Vagina (tissue), 2 donors: Measurements from ENCODE around the gene TOMM40. TPM values are rescaled to one million over a fixed set of nuclear protein-coding genes. Genes with fewer than 3 reads are reported as not detected.

Experiments
- DNase-seq, 2 donors: peaks; one replicate each; pipeline ENCODE4 v3.0.0-alpha.2; 2017; ENCODE audit errors: extremely low spot score in 2 of 2
- H3K27ac ChIP-seq: fragments of 200-600 bp; sonication (generic); one replicate; pipeline ENCODE4 v1.5.1; 2019
- H3K27me3 ChIP-seq: fragments of 200-600 bp; sonication (generic); one replicate; pipeline ENCODE4 v1.5.1; 2019
- H3K36me3 ChIP-seq, 2 donors: fragments of 200-600 bp; sonication (generic); one replicate each; pipeline ENCODE4 v1.5.1; 2017 to 2019
- H3K4me1 ChIP-seq: fragments of 200-600 bp; sonication (generic); one replicate; pipeline ENCODE4 v1.5.1; 2019
- H3K4me3 ChIP-seq, 2 donors: fragments of 200-600 bp; sonication (generic); 1 replicate in 1 of 2; 2 replicates in 1 of 2; pipeline ENCODE4 v1.5.1; 2016 to 2019
- H3K9me3 ChIP-seq: fragments of 200-600 bp; sonication (generic); one replicate; pipeline ENCODE4 v1.5.1; 2019
- CTCF ChIP-seq, 3 experiments: fragments of 450-650 bp in 2 of 3; fragments of 200-600 bp in 1 of 3; sonication (generic) in 1 of 3; IDR thresholded peaks; one replicate each; pipeline ENCODE4 v1.5.1; 2017 to 2019; ENCODE audit warnings: antibody characterized with exemption in 3 of 3, mild to moderate bottlenecking in 2 of 3, moderate library complexity in 2 of 3
- POLR2A ChIP-seq, 2 donors: fragments of 450-650 bp; IDR thresholded peaks; one replicate each; pipeline ENCODE4 v1.6.1; 2017; ENCODE audit warnings: antibody characterized with exemption in 2 of 2, mild to moderate bottlenecking in 2 of 2, moderate library complexity in 2 of 2
- POLR2AphosphoS5 ChIP-seq, 2 donors: sonication (generic); formaldehyde crosslinking; IDR thresholded peaks; one replicate each; pipeline ENCODE4 v1.9.0; 2017; ENCODE audit warnings: antibody characterized with exemption in 2 of 2, mild to moderate bottlenecking in 2 of 2, low read depth in 1 of 2; ENCODE audit not compliant: insufficient read depth in 1 of 2
- intact Hi-C: fragments of 100-400 bp; cut with DNase I; formaldehyde crosslinking; loops from one replicate; pipeline ENCODE4 v1.15.1; 2023
- total RNA-seq: library from RNA; depleted of rRNA; stranded (reverse); fragments of >200 nt; gene quantifications from one replicate; pipeline ENCODE4 v1.2.3, GENCODE V29; 2016

The TOMM40 gene
- total RNA-seq, 1 donor from 2014 or later, result 31.4 TPM

GRCh38 chr19:44900328-44901244 lies 9.5 kb downstream of the TOMM40 start:
- H3K4me3 ChIP-seq, result no peak overlapping the region
- no peak overlapping the region for H3K27ac ChIP-seq
- DNase-seq, result no peak
- no peaks in the 10 kb centered on the region for H3K9me3 ChIP-seq
- no peak for TF ChIP-seq POLR2AphosphoS5 (IDR thresholded peaks at IDR 0.05; ENCODE audit: insufficient read depth in 1 of 2, low read depth in 1 of 2)
- TF ChIP-seq CTCF (IDR thresholded peaks at IDR 0.05), result no peak
- TF ChIP-seq POLR2A (IDR thresholded peaks at IDR 0.05), result no peak
- intact Hi-C loops, result loop anchor here (5.0 kb wide), 1 partner anchor 52 kb away; no protein-coding TSS in a partner anchor
- H3K27me3 ChIP-seq, result no peaks in the 10 kb centered on the region
- peaks cover 0 to 50% of the 10 kb centered on the region in 2 donors for H3K36me3 ChIP-seq
- H3K4me1 ChIP-seq, result peaks cover 15% of the 10 kb centered on the region

- H3K4me3 ChIP-seq, result no peak overlapping the region
- no peaks in the 10 kb centered on the region for H3K27me3 ChIP-seq
- intact Hi-C loops, result loop anchor here (5.0 kb wide), 1 partner anchor 49 kb away; no protein-coding TSS in a partner anchor
- no peaks in the 10 kb centered on the region for H3K9me3 ChIP-seq
- no peak overlapping the region for H3K27ac ChIP-seq
- peaks cover 23% of the 10 kb centered on the region for H3K4me1 ChIP-seq
- H3K36me3 ChIP-seq, result peaks cover 0 to 26% of the 10 kb centered on the region in 2 donors
- no peak for TF ChIP-seq POLR2AphosphoS5 (IDR thresholded peaks at IDR 0.05; ENCODE audit: insufficient read depth in 1 of 2, low read depth in 1 of 2)
- TF ChIP-seq CTCF (IDR thresholded peaks at IDR 0.05), result no peak
- TF ChIP-seq POLR2A (IDR thresholded peaks at IDR 0.05), result no peak
- DNase-seq, result no peak
Observed at GRCh38 chr19:44903216-44903601, 12.2 kb downstream of the TOMM40 start.

- no peak for DNase-seq
- intact Hi-C loops, result loop anchor here (5.0 kb wide), 1 partner anchor 48 kb away; no protein-coding TSS in a partner anchor
Observed at GRCh38 chr19:44903602-44904425, 12.8 kb downstream of the TOMM40 start.

GRCh38 chr19:44904426-44904994 lies 13.5 kb downstream of the TOMM40 start:
- H3K27ac ChIP-seq, result no peak overlapping the region
- peaks cover 23% of the 10 kb centered on the region for H3K4me1 ChIP-seq
- no peak for TF ChIP-seq POLR2AphosphoS5 (IDR thresholded peaks at IDR 0.05; ENCODE audit: insufficient read depth in 1 of 2, low read depth in 1 of 2)
- TF ChIP-seq POLR2A (IDR thresholded peaks at IDR 0.05), result no peak
- TF ChIP-seq CTCF (IDR thresholded peaks at IDR 0.05), result no peak
- intact Hi-C loops, result loop anchor here (5.0 kb wide), 1 partner anchor 48 kb away; no protein-coding TSS in a partner anchor
- no peak for DNase-seq
- H3K4me3 ChIP-seq, result no peak overlapping the region
- no peaks in the 10 kb centered on the region for H3K9me3 ChIP-seq
- H3K36me3 ChIP-seq, result peaks cover 0 to 26% of the 10 kb centered on the region in 2 donors
- H3K27me3 ChIP-seq, result no peaks in the 10 kb centered on the region

More at GRCh38 chr19:44903602-44904425, 12.8 kb downstream of the TOMM40 start:
- Histone ChIP-seq H3K4me3 (no peak overlapping the region), H3K4me1 (peaks cover 23% of the 10 kb centered on the region), H3K36me3 (peaks cover 0 to 26% of the 10 kb centered on the region in 2 donors), H3K27me3 (no peaks in the 10 kb centered on the region), H3K27ac (no peak overlapping the region), H3K9me3 (no peaks in the 10 kb centered on the region)
- TF ChIP-seq POLR2A (IDR thresholded peaks at IDR 0.05) (no peak), CTCF (IDR thresholded peaks at IDR 0.05) (peak; percentile 96 to 98 (median 97))
